ENCODE measurements around the gene LRP2BP.

Gene LRP2BP

GRCh38 chr4:185395238-185395955 lies at the start of gene LRP2BP:
Gene LRP2BP (minus strand): TSS chr4:185395924. CDS start chr4:185378186, 17,738 bp downstream.
- Histone ChIP-seq H3K27ac (ENCODE audit: low read length) (no peak within 1 kb of the TSS), H3K4me1 (ENCODE audit: insufficient read depth, low read length) (no peaks in the 10 kb centered on the region; the same call in 1 of the 2 replicates), H3K9me3 (ENCODE audit: insufficient read depth, low read depth, low read length) (no peaks in the 10 kb centered on the region), H3K4me3 (ENCODE audit: low read length) (peak within 1 kb of the TSS; percentile 86), H3K27me3 (ENCODE audit: insufficient read depth, low read length) (peaks cover 11% of the 10 kb centered on the region; the same call in 1 of the 2 replicates), H3K9ac (ENCODE audit: low read depth, low read length) (peak within 1 kb of the TSS; percentile 74; the same call in 1 of the 2 replicates), H3K36me3 (ENCODE audit: insufficient read depth, low read depth, low read length) (peaks cover 18% of the 10 kb centered on the region)

- H3K9me3 ChIP-seq (ENCODE audit: insufficient read depth, low read depth, low read length): no peaks in the 10 kb centered on the region
- H3K4me1 ChIP-seq (ENCODE audit: insufficient read depth, low read length): no peaks in the 10 kb centered on the region
- no peaks in the 10 kb centered on the region for H3K27me3 ChIP-seq (ENCODE audit: insufficient read depth, low read length)
- no peak overlapping the region for H3K9ac ChIP-seq (ENCODE audit: low read depth, low read length)
- no peak overlapping the region for H3K27ac ChIP-seq (ENCODE audit: low read length)
- H3K36me3 ChIP-seq (ENCODE audit: insufficient read depth, low read depth, low read length): no peaks in the 10 kb centered on the region
- no peak overlapping the region for H3K4me3 ChIP-seq (ENCODE audit: low read length)
Observed at GRCh38 chr4:185445209-185445608, 49.5 kb upstream of the LRP2BP start.

GRCh38 chr4:185441479-185441878 lies 45.8 kb upstream of the LRP2BP start:
- H3K4me1 ChIP-seq (ENCODE audit: insufficient read depth, low read length): no peaks in the 10 kb centered on the region
- no peak overlapping the region for H3K9ac ChIP-seq (ENCODE audit: low read depth, low read length)
- no peaks in the 10 kb centered on the region for H3K27me3 ChIP-seq (ENCODE audit: insufficient read depth, low read length)
- no peak overlapping the region for H3K4me3 ChIP-seq (ENCODE audit: low read length)
- H3K36me3 ChIP-seq (ENCODE audit: insufficient read depth, low read depth, low read length): no peaks in the 10 kb centered on the region
- no peaks in the 10 kb centered on the region for H3K9me3 ChIP-seq (ENCODE audit: insufficient read depth, low read depth, low read length)
- no peak overlapping the region for H3K27ac ChIP-seq (ENCODE audit: low read length)

GRCh38 chr4:185437809-185438208 lies 42.1 kb upstream of the LRP2BP start:
- Histone ChIP-seq H3K4me3 (ENCODE audit: low read length) (no peak overlapping the region), H3K9me3 (ENCODE audit: insufficient read depth, low read depth, low read length) (no peaks in the 10 kb centered on the region), H3K27me3 (ENCODE audit: insufficient read depth, low read length) (no peaks in the 10 kb centered on the region)

GRCh38 chr4:185435466-185435865 lies 39.7 kb upstream of the LRP2BP start:
- Histone ChIP-seq H3K4me1 (ENCODE audit: insufficient read depth, low read length) (no peaks in the 10 kb centered on the region), H3K36me3 (ENCODE audit: insufficient read depth, low read depth, low read length) (no peaks in the 10 kb centered on the region), H3K27ac (ENCODE audit: low read length) (no peak overlapping the region), H3K4me3 (ENCODE audit: low read length) (no peak overlapping the region), H3K9me3 (ENCODE audit: insufficient read depth, low read depth, low read length) (no peaks in the 10 kb centered on the region), H3K9ac (ENCODE audit: low read depth, low read length) (no peak overlapping the region), H3K27me3 (ENCODE audit: insufficient read depth, low read length) (no peaks in the 10 kb centered on the region)

More at GRCh38 chr4:185437809-185438208, 42.1 kb upstream of the LRP2BP start:
- Histone ChIP-seq H3K4me1 (ENCODE audit: insufficient read depth, low read length) (no peaks in the 10 kb centered on the region), H3K36me3 (ENCODE audit: insufficient read depth, low read depth, low read length) (no peaks in the 10 kb centered on the region), H3K27ac (ENCODE audit: low read length) (no peak overlapping the region), H3K9ac (ENCODE audit: low read depth, low read length) (no peak overlapping the region)

- H3K9ac ChIP-seq (ENCODE audit: low read depth, low read length): no peak overlapping the region
- H3K27ac ChIP-seq (ENCODE audit: low read length): no peak overlapping the region
Observed at GRCh38 chr4:185429660-185430059, 33.9 kb upstream of the LRP2BP start.

GRCh38 chr4:185426960-185427688 lies 31.4 kb upstream of the LRP2BP start:
- Histone ChIP-seq H3K27ac (ENCODE audit: low read length) (no peak overlapping the region), H3K9me3 (ENCODE audit: insufficient read depth, low read depth, low read length) (no peaks in the 10 kb centered on the region), H3K27me3 (ENCODE audit: insufficient read depth, low read length) (no peaks in the 10 kb centered on the region), H3K36me3 (ENCODE audit: insufficient read depth, low read depth, low read length) (no peaks in the 10 kb centered on the region; the same call in 1 of the 2 replicates), H3K4me1 (ENCODE audit: insufficient read depth, low read length) (peaks cover 7% of the 10 kb centered on the region), H3K9ac (ENCODE audit: low read depth, low read length) (no peak overlapping the region), H3K4me3 (ENCODE audit: low read length) (no peak overlapping the region)

More at GRCh38 chr4:185429660-185430059, 33.9 kb upstream of the LRP2BP start:
- Histone ChIP-seq H3K9me3 (ENCODE audit: insufficient read depth, low read depth, low read length) (no peaks in the 10 kb centered on the region), H3K4me3 (ENCODE audit: low read length) (no peak overlapping the region), H3K27me3 (ENCODE audit: insufficient read depth, low read length) (no peaks in the 10 kb centered on the region), H3K4me1 (ENCODE audit: insufficient read depth, low read length) (peaks cover 6% of the 10 kb centered on the region), H3K36me3 (ENCODE audit: insufficient read depth, low read depth, low read length) (no peaks in the 10 kb centered on the region)

- Histone ChIP-seq H3K9ac (ENCODE audit: low read depth, low read length) (peak within 1 kb of the TSS; percentile 84), H3K36me3 (ENCODE audit: insufficient read depth, low read depth, low read length) (no peaks in the 10 kb centered on the region; the same call in 1 of the 2 replicates), H3K4me1 (ENCODE audit: insufficient read depth, low read length) (peaks cover 7% of the 10 kb centered on the region), H3K4me3 (ENCODE audit: low read length) (peak within 1 kb of the TSS; percentile 99), H3K27me3 (ENCODE audit: insufficient read depth, low read length) (no peaks in the 10 kb centered on the region), H3K9me3 (ENCODE audit: insufficient read depth, low read depth, low read length) (no peaks in the 10 kb centered on the region), H3K27ac (ENCODE audit: low read length) (peak within 1 kb of the TSS; percentile 19)
Observed at GRCh38 chr4:185425647-185426352, 30.1 kb upstream of the LRP2BP start, which contains the start of gene UFSP2. Gene UFSP2 (minus strand): TSS chr4:185425964. CDS start chr4:185425868, 96 bp downstream.

- Histone ChIP-seq H3K36me3 (ENCODE audit: insufficient read depth, low read depth, low read length) (no peaks in the 10 kb centered on the region; the same call in 1 of the 2 replicates), H3K27me3 (ENCODE audit: insufficient read depth, low read length) (no peaks in the 10 kb centered on the region), H3K9me3 (ENCODE audit: insufficient read depth, low read depth, low read length) (no peaks in the 10 kb centered on the region), H3K9ac (ENCODE audit: low read depth, low read length) (peak overlapping the region; percentile 84), H3K27ac (ENCODE audit: low read length) (peak overlapping the region; percentile 19), H3K4me3 (ENCODE audit: low read length) (peak overlapping the region; percentile 99), H3K4me1 (ENCODE audit: insufficient read depth, low read length) (peaks cover 7% of the 10 kb centered on the region)
Observed at GRCh38 chr4:185424905-185425646, 29.4 kb upstream of the LRP2BP start.

GRCh38 chr4:185421366-185422124 lies 25.8 kb upstream of the LRP2BP start:
- H3K4me1 ChIP-seq (ENCODE audit: insufficient read depth, low read length): peaks cover 7% of the 10 kb centered on the region
- H3K9me3 ChIP-seq (ENCODE audit: insufficient read depth, low read depth, low read length): no peaks in the 10 kb centered on the region
- H3K4me3 ChIP-seq (ENCODE audit: low read length): no peak overlapping the region
- no peak overlapping the region for H3K27ac ChIP-seq (ENCODE audit: low read length)
- no peak overlapping the region for H3K9ac ChIP-seq (ENCODE audit: low read depth, low read length)
- H3K36me3 ChIP-seq (ENCODE audit: insufficient read depth, low read depth, low read length): peaks cover 17% of the 10 kb centered on the region; the same call in 1 of the 2 replicates
- no peaks in the 10 kb centered on the region for H3K27me3 ChIP-seq (ENCODE audit: insufficient read depth, low read length)

Data from iPS-20b (cell line).